ENCODE data around the gene PPIL1.

- TF ChIP-seq CTCF (IDR thresholded peaks at IDR 0.05) (no peak), POLR2A (IDR thresholded peaks at IDR 0.05) (no peak)
These were observed 776 bp downstream of the PPIL1 start for GRCh38 chr6:36873612-36874442.
